B cell (primary cell): ENCODE measurements around the gene HOXB3. TPM values are rescaled to one million over a fixed set of nuclear protein-coding genes. Genes with fewer than 3 reads are reported as not detected.

Source experiments
- ATAC-seq: fragments of 200-7000 bp; cut with Tn5 transposase; one replicate; pipeline ENCODE4 v1.10.0; 2021; ENCODE audit warnings: low read depth, mild to moderate bottlenecking, moderate number of reproducible peaks, moderate library complexity
- CTCF ChIA-PET: fragments of 350-600 bp; sonication (Branson Sonifier 250); formaldehyde crosslinking; loops from one replicate; lab custom pipeline; 2021; ENCODE audit warnings: antibody characterized with exemption, inconsistent platforms; lab: Charles Lee
- POLR2A ChIA-PET: fragments of 350-600 bp; sonication (Branson Sonifier 250); formaldehyde crosslinking; loops from one replicate; lab custom pipeline; 2021; ENCODE audit warnings: antibody characterized with exemption; lab: Charles Lee
- DNase-seq: peaks from one replicate; pipeline ENCODE4 v3.0.0; 2013
- H2AFZ ChIP-seq: 2 replicates; pipeline ENCODE4 v1.6.1; 2012; ENCODE audit warnings: mild to moderate bottlenecking, low read depth, low read length; ENCODE audit not compliant: insufficient read depth, poor library complexity, severe bottlenecking
- H3K27ac ChIP-seq, 2 donors: 1 replicate in 1 of 2; 2 replicates in 1 of 2; pipeline ENCODE4 v1.5.1; 2012 to 2013; ENCODE audit warnings: low read length in 2 of 2, mild to moderate bottlenecking in 2 of 2, moderate library complexity in 1 of 2
- H3K27me3 ChIP-seq, 4 experiments: fragments of 200-600 bp in 1 of 4; sonication (generic) in 1 of 4; replicated peaks in 1 of 4; 1 replicate in 2 of 4; 2 replicates in 2 of 4; pipeline versions ENCODE4 v1.6.1 to v1.7.0; 2013 to 2016; ENCODE audit warnings: low read length in 3 of 4, mild to moderate bottlenecking in 2 of 4, mixed read lengths in 1 of 4, moderate library complexity in 1 of 4; ENCODE audit not compliant: insufficient read depth in 4 of 4, control insufficient read depth in 3 of 4; ENCODE audit errors: control extremely low read depth in 1 of 4
- H3K36me3 ChIP-seq, 2 experiments: replicated peaks in 1 of 2; 1 replicate in 1 of 2; 2 replicates in 1 of 2; pipeline versions ENCODE4 v1.6.1 to v1.7.1; 2013; ENCODE audit warnings: low read length in 1 of 2; ENCODE audit not compliant: insufficient read depth in 2 of 2, control insufficient read depth in 1 of 2; ENCODE audit errors: control extremely low read depth in 1 of 2, extremely low read depth in 1 of 2
- H3K4me1 ChIP-seq, 2 donors: fragments of 200-600 bp in 1 of 2; sonication (generic) in 1 of 2; 1 replicate in 1 of 2; 2 replicates in 1 of 2; pipeline versions ENCODE4 v1.5.1 to v1.6.1; 2013 to 2017; ENCODE audit warnings: low read length in 2 of 2; ENCODE audit not compliant: control insufficient read depth in 2 of 2, insufficient read depth in 2 of 2
- H3K4me2 ChIP-seq: replicated peaks from 2 replicates; pipeline ENCODE3; 2012; ENCODE audit warnings: mild to moderate bottlenecking, low read depth, low read length; ENCODE audit not compliant: poor library complexity, severe bottlenecking
- H3K4me3 ChIP-seq, 5 experiments: fragments of 200-600 bp in 1 of 5; sonication (generic) in 1 of 5; 1 replicate in 3 of 5; 2 replicates in 2 of 5; pipeline versions ENCODE4 v1.5.1 to v1.7.0; 2011 to 2016; ENCODE audit warnings: low read length in 4 of 5, mild to moderate bottlenecking in 4 of 5, low read depth in 2 of 5, control low read depth in 1 of 5, moderate library complexity in 1 of 5; ENCODE audit not compliant: insufficient read depth in 1 of 5; ENCODE audit errors: control extremely low read depth in 1 of 5, extremely low read depth in 1 of 5
- H3K79me2 ChIP-seq: fragments of 200-600 bp; sonication (generic); one replicate; pipeline ENCODE4 v1.6.0; 2016; ENCODE audit warnings: low read length; ENCODE audit not compliant: control insufficient read depth, insufficient read depth
- H3K9ac ChIP-seq: fragments of 200-600 bp; sonication (generic); 2 replicates; pipeline ENCODE4 v1.6.1; 2017; ENCODE audit warnings: mild to moderate bottlenecking, low read length, moderate library complexity
- H3K9me3 ChIP-seq, 3 donors: one replicate each; pipeline versions ENCODE4 v1.6.1 to v1.7.1; 2013; ENCODE audit warnings: low read length in 2 of 3; ENCODE audit not compliant: control insufficient read depth in 2 of 3, insufficient read depth in 1 of 3; ENCODE audit errors: control extremely low read depth in 1 of 3
- H4K20me1 ChIP-seq: 2 replicates; pipeline ENCODE4 v1.6.0; 2012; ENCODE audit warnings: mild to moderate bottlenecking, low read length; ENCODE audit not compliant: insufficient read depth, control insufficient read depth, poor library complexity, severe bottlenecking
- H3K27ac Mint-ChIP-seq: one replicate; pipeline ENCODE4 v1.8.0; 2021; ENCODE audit warnings: mixed read lengths
- H3K27me3 Mint-ChIP-seq: one replicate; pipeline ENCODE4 v1.8.0; 2021; ENCODE audit warnings: mixed read lengths
- H3K4me1 Mint-ChIP-seq: one replicate; pipeline ENCODE4 v1.8.0; 2021; ENCODE audit warnings: mixed read lengths
- H3K4me3 Mint-ChIP-seq: one replicate; pipeline ENCODE4 v1.8.0; 2021; ENCODE audit warnings: mixed read lengths
- H3K9me3 Mint-ChIP-seq: one replicate; pipeline ENCODE4 v1.8.0; 2022; ENCODE audit warnings: mixed read lengths; ENCODE audit not compliant: insufficient read depth
- CTCF ChIP-seq: fragments of 200-600 bp; IDR thresholded peaks from one replicate; pipeline ENCODE4 v1.8.0; 2022; ENCODE audit warnings: antibody characterized with exemption, mild to moderate bottlenecking
- EZH2 ChIP-seq: IDR thresholded peaks from 2 replicates; pipeline ENCODE4 v1.6.1; 2012; ENCODE audit warnings: borderline replicate concordance, low read depth, mild to moderate bottlenecking, moderate library complexity, low read length; ENCODE audit not compliant: insufficient read depth, poor library complexity, severe bottlenecking
- WGBS: methylation state at CpG from one replicate; pipeline ENCODE4 v1.1.5; 2013; ENCODE audit warnings: missing lambda C conversion rate; ENCODE audit not compliant: insufficient coverage; 5-methylcytosine and 5-hydroxymethylcytosine counted together
- intact Hi-C: fragments of 100-400 bp; cut with micrococcal nuclease; formaldehyde crosslinking; loops from one replicate; pipeline ENCODE4 v1.10.0; 2022
- polyA plus RNA-seq: library from polyadenylated mRNA; depleted of rRNA; stranded (reverse); fragments of >200 nt; gene quantifications from 2 replicates; pipeline ENCODE4 v1.2.3, GENCODE V29; 2012
- total RNA-seq, 2 donors: library from RNA; stranded (reverse); fragments of 120-200 nt in 1 of 2; gene quantifications; 1 replicate in 1 of 2; 2 replicates in 1 of 2; pipeline versions ENCODE4 v1.2.3 to v1.2.4, GENCODE V29; 2013 to 2022

HOXB3 gene
- total and polyA plus RNA-seq, 2 donors (not counting 1 experiment from before 2014, with no cell fraction given) = 3.0 to 4.0 TPM

- peaks cover 31 to 34% of the 10 kb centered on the region in 2 donors for H3K4me1 ChIP-seq
These were observed 47.9 kb downstream of the HOXB3 start for GRCh38 chr17:48542114-48542656.

More at GRCh38 chr17:48542114-48542656, 47.9 kb downstream of the HOXB3 start:
- H3K36me3 ChIP-seq = no peaks in the 10 kb centered on the region
- peak overlapping the region; percentile 100 for H2AFZ ChIP-seq
- H3K27ac ChIP-seq = peak overlapping the region; percentile 53 to 79
- H3K27me3 ChIP-seq = peaks cover 0 to 61% (median 26%) of the 10 kb centered on the region in 4 experiments
- peak overlapping the region; percentile 96 for H3K27ac Mint-ChIP-seq
- peaks cover 0 to 11% (median 0%) of the 10 kb centered on the region in 3 donors for H3K9me3 ChIP-seq
- ChIA-PET POLR2A (interaction anchor here (1.2 kb wide), 1 partner anchor 206 kb away, joined by 3 read pairs; no protein-coding TSS in a partner anchor), CTCF (interaction anchor here (0.9 kb wide), 1 partner anchor 51 kb away, joined by 3 read pairs; no protein-coding TSS in a partner anchor)
- ATAC-seq = peak; percentile 11
- H3K79me2 ChIP-seq = no peaks in the 10 kb centered on the region
- peak; percentile 66 for DNase-seq
- 18% methylated on average over 21 of the region's 27 CpGs for WGBS
- H3K4me3 ChIP-seq = peak overlapping the region; percentile 34 to 73 (median 64)
- no peaks in the 10 kb centered on the region for H3K9me3 Mint-ChIP-seq
- H3K9ac ChIP-seq = peak overlapping the region; percentile 80
- H3K4me3 Mint-ChIP-seq = peak overlapping the region; percentile 90
- peaks cover 54% of the 10 kb centered on the region for H3K27me3 Mint-ChIP-seq
- H3K4me1 Mint-ChIP-seq = peaks cover 27% of the 10 kb centered on the region
- intact Hi-C loops = loop anchor here (10.0 kb wide), 1 partner anchor 47 kb away; no protein-coding TSS in a partner anchor
- H4K20me1 ChIP-seq = no peaks in the 10 kb centered on the region
- H3K4me2 ChIP-seq = peak overlapping the region; percentile 96
- TF ChIP-seq CTCF (no peak), EZH2 (no peak)
